Breast epithelium (tissue), 4 donors: ENCODE measurements around the gene CNNM4. TPM values are rescaled to one million over a fixed set of nuclear protein-coding genes. Genes with fewer than 3 reads are reported as not detected.

ENCODE experiments used
- DNase-seq, 2 donors: peaks; one replicate each; pipeline ENCODE4 v3.0.0-alpha.2; 2019; ENCODE audit warnings: low spot score in 2 of 2
- H3K27ac ChIP-seq, 2 donors: fragments of 200-600 bp; sonication (generic) in 1 of 2; one replicate each; pipeline ENCODE4 v1.5.1; 2016 to 2019; ENCODE audit warnings: mild to moderate bottlenecking in 1 of 2
- H3K27me3 ChIP-seq, 2 donors: fragments of 200-600 bp; sonication (generic) in 1 of 2; one replicate each; pipeline versions ENCODE4 v1.5.1 to v1.6.0; 2017 to 2019; ENCODE audit warnings: control low read depth in 1 of 2, mild to moderate bottlenecking in 1 of 2
- H3K36me3 ChIP-seq: fragments of 200-600 bp; one replicate; pipeline ENCODE4 v1.5.1; 2019
- H3K4me1 ChIP-seq, 2 donors: fragments of 200-600 bp; sonication (generic); one replicate each; pipeline ENCODE4 v1.5.1; 2016 to 2019; ENCODE audit warnings: control low read depth in 1 of 2
- H3K4me3 ChIP-seq, 3 donors: fragments of 200-600 bp; sonication (generic); 1 replicate in 2 of 3; 2 replicates in 1 of 3; pipeline ENCODE4 v1.5.1; 2016 to 2019; ENCODE audit warnings: mild to moderate bottlenecking in 3 of 3, moderate library complexity in 2 of 3
- H3K9me3 ChIP-seq, 2 donors: fragments of 200-600 bp; sonication (generic) in 1 of 2; one replicate each; pipeline ENCODE4 v1.5.1; 2016 to 2019; ENCODE audit warnings: control low read depth in 1 of 2
- CTCF ChIP-seq, 3 donors: fragments of 450-650 bp; IDR thresholded peaks; one replicate each; pipeline ENCODE4 v1.5.1; 2016 to 2017; ENCODE audit warnings: antibody characterized with exemption in 3 of 3, mild to moderate bottlenecking in 3 of 3, moderate library complexity in 3 of 3
- POLR2A ChIP-seq: fragments of 450-650 bp; IDR thresholded peaks from one replicate; pipeline ENCODE4 v1.6.1; 2016; ENCODE audit warnings: antibody characterized with exemption, mild to moderate bottlenecking, moderate library complexity
- POLR2AphosphoS5 ChIP-seq, 3 donors: sonication (generic); formaldehyde crosslinking; IDR thresholded peaks; one replicate each; pipeline ENCODE4 v1.6.1; 2017; ENCODE audit warnings: antibody characterized with exemption in 3 of 3
- intact Hi-C: fragments of 100-400 bp; cut with DNase I; formaldehyde crosslinking; loops from one replicate; pipeline ENCODE4 v1.15.1; 2023; ENCODE audit warnings: low total_unique reads
- total RNA-seq, 3 donors: library from RNA; depleted of rRNA; stranded (reverse); fragments of >200 nt; gene quantifications; one replicate each; pipeline ENCODE4 v1.1.0, GENCODE V29; 2016

The CNNM4 gene
- total RNA-seq, 3 donors from 2014 or later = 2.7 to 12.1 (median 9.5) TPM

GRCh38 chr2:96860065-96861029 is 99.6 kb downstream of the CNNM4 start:
- Histone ChIP-seq H3K27me3 (no peaks in the 10 kb centered on the region), H3K9me3 (no peaks in the 10 kb centered on the region), H3K27ac (peak overlapping the region; percentile 17 to 74), H3K36me3 (no peaks in the 10 kb centered on the region), H3K4me1 (peaks cover 5 to 6% of the 10 kb centered on the region in 2 donors), H3K4me3 (no peak overlapping the region)
- intact Hi-C loops = no loop called here
- no peak for DNase-seq
- TF ChIP-seq POLR2AphosphoS5 (IDR thresholded peaks at IDR 0.05) = peak in 1 of 3 donors; percentile 3
- TF ChIP-seq CTCF (IDR thresholded peaks at IDR 0.05) = no peak

- peaks cover 5 to 6% of the 10 kb centered on the region in 2 donors for H3K4me1 ChIP-seq
- H3K36me3 ChIP-seq = no peaks in the 10 kb centered on the region
- intact Hi-C loops = no loop called here
- H3K27ac ChIP-seq = no peak overlapping the region
- no peak overlapping the region for H3K4me3 ChIP-seq
- no peaks in the 10 kb centered on the region for H3K27me3 ChIP-seq
- DNase-seq = no peak
- H3K9me3 ChIP-seq = no peaks in the 10 kb centered on the region
- TF ChIP-seq CTCF (IDR thresholded peaks at IDR 0.05) (no peak), POLR2AphosphoS5 (IDR thresholded peaks at IDR 0.05) (no peak), POLR2A (no peak)
Observed at GRCh38 chr2:96861074-96861473, 100.4 kb downstream of the CNNM4 start.

Other genes starting within 250 kb of the CNNM4 start
- gene ARID5A, start 224.2 kb upstream of the CNNM4 start, total RNA-seq = 100 to 1,000 TPM in 1 of 3 donors, 10 to 100 TPM in 2; 18.9 to 132 (median 56.4) TPM
- gene KANSL3, start 122.6 kb upstream of the CNNM4 start, total RNA-seq = 10 to 100 TPM; 44.2 to 64.1 (median 53.1) TPM
- under 1 TPM in 2 of 3 donors, not detected in 1; 0.73 to 0.98 TPM for gene FER1L5, start 118.1 kb upstream of the CNNM4 start, total RNA-seq
- 10 to 100 TPM; 21.9 to 39.8 (median 24.3) TPM for gene LMAN2L, start 20.8 kb upstream of the CNNM4 start, total RNA-seq
- gene CNNM3, start 55.4 kb downstream of the CNNM4 start, total RNA-seq = 10 to 100 TPM in 2 of 3 donors, 1 to 10 TPM in 1; 7.5 to 13.8 (median 11.8) TPM
- gene ANKRD23, start 83.1 kb downstream of the CNNM4 start, total RNA-seq = 1 to 10 TPM; 3.5 to 9.4 (median 7.2) TPM
- gene ANKRD39, start 97.1 kb downstream of the CNNM4 start, total RNA-seq = 10 to 100 TPM in 1 of 3 donors, 1 to 10 TPM in 2; 8.8 to 15.8 (median 9.2) TPM
- 10 to 100 TPM; 17.9 to 37.3 (median 31.5) TPM for gene SEMA4C, start 109.2 kb downstream of the CNNM4 start, total RNA-seq
- gene FAM178B, start 225.7 kb downstream of the CNNM4 start, total RNA-seq = 1 to 10 TPM in 1 of 3 donors, not detected in 2; 1.3 TPM